ENCODE results near the gene NOP9.

DNA sequence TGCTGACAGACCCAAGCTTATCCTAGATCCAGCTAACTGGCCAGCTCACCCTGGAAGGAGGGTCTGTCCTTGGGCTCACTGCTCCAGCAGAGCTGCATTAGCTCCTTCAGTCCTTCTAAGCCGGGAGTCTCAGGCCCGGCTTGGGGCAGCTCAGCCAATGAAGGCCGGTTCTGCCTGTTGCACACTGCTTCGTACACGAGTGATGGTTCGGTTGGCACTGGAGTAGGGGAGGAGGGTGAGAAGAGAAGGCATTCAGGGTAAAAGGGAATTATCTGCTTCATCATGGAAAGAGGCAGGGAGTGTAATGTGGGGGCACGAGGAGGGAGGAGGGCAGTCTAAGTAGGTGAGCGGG lies 38.1 kb downstream of the NOP9 start:
- TF ChIP-seq TCF12 (IDR thresholded peaks at IDR 0.05; ENCODE audit: low read depth) (no peak), ZBTB7A (IDR thresholded peaks at IDR 0.05; ENCODE audit: low read depth) (no peak), EP300 (IDR thresholded peaks at IDR 0.05; ENCODE audit: borderline replicate concordance) (no peak), FOXM1 (IDR thresholded peaks at IDR 0.05; ENCODE audit: borderline replicate concordance, low read depth) (no peak), RAD21 (IDR thresholded peaks at IDR 0.05; ENCODE audit: low read depth) (no peak), YY1 (IDR thresholded peaks at IDR 0.05; ENCODE audit: low read depth) (no peak), CEBPB (IDR thresholded peaks at IDR 0.05) (no peak)
- TF ChIP-seq, protein P1, sequence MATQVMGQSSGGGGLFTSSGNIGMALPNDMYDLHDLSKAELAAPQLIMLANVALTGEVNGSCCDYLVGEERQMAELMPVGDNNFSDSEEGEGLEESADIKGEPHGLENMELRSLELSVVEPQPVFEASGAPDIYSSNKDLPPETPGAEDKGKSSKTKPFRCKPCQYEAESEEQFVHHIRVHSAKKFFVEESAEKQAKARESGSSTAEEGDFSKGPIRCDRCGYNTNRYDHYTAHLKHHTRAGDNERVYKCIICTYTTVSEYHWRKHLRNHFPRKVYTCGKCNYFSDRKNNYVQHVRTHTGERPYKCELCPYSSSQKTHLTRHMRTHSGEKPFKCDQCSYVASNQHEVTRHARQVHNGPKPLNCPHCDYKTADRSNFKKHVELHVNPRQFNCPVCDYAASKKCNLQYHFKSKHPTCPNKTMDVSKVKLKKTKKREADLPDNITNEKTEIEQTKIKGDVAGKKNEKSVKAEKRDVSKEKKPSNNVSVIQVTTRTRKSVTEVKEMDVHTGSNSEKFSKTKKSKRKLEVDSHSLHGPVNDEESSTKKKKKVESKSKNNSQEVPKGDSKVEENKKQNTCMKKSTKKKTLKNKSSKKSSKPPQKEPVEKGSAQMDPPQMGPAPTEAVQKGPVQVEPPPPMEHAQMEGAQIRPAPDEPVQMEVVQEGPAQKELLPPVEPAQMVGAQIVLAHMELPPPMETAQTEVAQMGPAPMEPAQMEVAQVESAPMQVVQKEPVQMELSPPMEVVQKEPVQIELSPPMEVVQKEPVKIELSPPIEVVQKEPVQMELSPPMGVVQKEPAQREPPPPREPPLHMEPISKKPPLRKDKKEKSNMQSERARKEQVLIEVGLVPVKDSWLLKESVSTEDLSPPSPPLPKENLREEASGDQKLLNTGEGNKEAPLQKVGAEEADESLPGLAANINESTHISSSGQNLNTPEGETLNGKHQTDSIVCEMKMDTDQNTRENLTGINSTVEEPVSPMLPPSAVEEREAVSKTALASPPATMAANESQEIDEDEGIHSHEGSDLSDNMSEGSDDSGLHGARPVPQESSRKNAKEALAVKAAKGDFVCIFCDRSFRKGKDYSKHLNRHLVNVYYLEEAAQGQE (IDR thresholded peaks at IDR 0.05; ENCODE audit: low read depth) = no peak
- TF ChIP-seq, protein P2, sequence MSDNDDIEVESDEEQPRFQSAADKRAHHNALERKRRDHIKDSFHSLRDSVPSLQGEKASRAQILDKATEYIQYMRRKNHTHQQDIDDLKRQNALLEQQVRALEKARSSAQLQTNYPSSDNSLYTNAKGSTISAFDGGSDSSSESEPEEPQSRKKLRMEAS (IDR thresholded peaks at IDR 0.05) = no peak
- TF ChIP-seq, protein P3, sequence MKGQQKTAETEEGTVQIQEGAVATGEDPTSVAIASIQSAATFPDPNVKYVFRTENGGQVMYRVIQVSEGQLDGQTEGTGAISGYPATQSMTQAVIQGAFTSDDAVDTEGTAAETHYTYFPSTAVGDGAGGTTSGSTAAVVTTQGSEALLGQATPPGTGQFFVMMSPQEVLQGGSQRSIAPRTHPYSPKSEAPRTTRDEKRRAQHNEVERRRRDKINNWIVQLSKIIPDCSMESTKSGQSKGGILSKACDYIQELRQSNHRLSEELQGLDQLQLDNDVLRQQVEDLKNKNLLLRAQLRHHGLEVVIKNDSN (IDR thresholded peaks at IDR 0.05) = no peak
